GM21526 (cell line): ENCODE measurements around the gene HSD17B4.
"Not testable (repeated sequence)": the region's sequence is repeated elsewhere in the genome, so short reads cannot be mapped to it uniquely, and the experiment has no call there.

Source experiments
- ATAC-seq: cut with Tn5 transposase; IDR thresholded peaks from one replicate; pipeline ENCODE4 v1.9.1; 2021; ENCODE audit warnings: moderate library complexity; ENCODE audit not compliant: unreplicated experiment, low FRiP score

The HSD17B4 gene

GRCh38 chr5:119432674-119433237 is 19.5 kb upstream of the HSD17B4 start:
- not testable (repeated sequence) for ATAC-seq

GRCh38 chr5:119435436-119436132 is 16.7 kb upstream of the HSD17B4 start:
- peak; percentile 99 for ATAC-seq

- not testable (repeated sequence) for ATAC-seq
These were observed 14.3 kb upstream of the HSD17B4 start for GRCh38 chr5:119437785-119438586.

- ATAC-seq: not testable (repeated sequence)
These were observed 13.7 kb upstream of the HSD17B4 start for GRCh38 chr5:119438587-119438917.

GRCh38 chr5:119439140-119439631 is 13.1 kb upstream of the HSD17B4 start:
- no peak for ATAC-seq

- not testable (repeated sequence) for ATAC-seq
These were observed 12.7 kb upstream of the HSD17B4 start for GRCh38 chr5:119439632-119440031.

- ATAC-seq: not testable (repeated sequence)
These were observed 7.7 kb upstream of the HSD17B4 start for GRCh38 chr5:119444643-119445042.

GRCh38 chr5:119445544-119445943 is 6.8 kb upstream of the HSD17B4 start:
- ATAC-seq: no peak

- no peak for ATAC-seq
These were observed 2.4 kb upstream of the HSD17B4 start for GRCh38 chr5:119449882-119450281.

- not testable (repeated sequence) for ATAC-seq
These were observed 1.7 kb upstream of the HSD17B4 start for GRCh38 chr5:119450627-119451026.

GRCh38 chr5:119451561-119451960 is 736 bp upstream of the HSD17B4 start:
- no peak for ATAC-seq

GRCh38 chr5:119452060-119452372 is 281 bp upstream of the HSD17B4 start:
- ATAC-seq: no peak

GRCh38 chr5:119453040-119453373 is 710 bp downstream of the HSD17B4 start:
- ATAC-seq: peak; percentile 6

- ATAC-seq: no peak
These were observed 1.9 kb downstream of the HSD17B4 start for GRCh38 chr5:119454171-119454570.

GRCh38 chr5:119458911-119459632 is 6.8 kb downstream of the HSD17B4 start:
- ATAC-seq: no peak

GRCh38 chr5:119465640-119466039 is 13.3 kb downstream of the HSD17B4 start:
- no peak for ATAC-seq

GRCh38 chr5:119468286-119468685 is 16.0 kb downstream of the HSD17B4 start:
- ATAC-seq: no peak

- peak; percentile 62 for ATAC-seq
These were observed 17.9 kb downstream of the HSD17B4 start for GRCh38 chr5:119470105-119470763.

GRCh38 chr5:119470851-119471451 is 18.7 kb downstream of the HSD17B4 start:
- ATAC-seq: peak; percentile 52

GRCh38 chr5:119473241-119473640 is 20.9 kb downstream of the HSD17B4 start:
- no peak for ATAC-seq
